Endothelial cell of umbilical vein (primary cell): Measurements from ENCODE around the gene PPP1CA. TPM values are rescaled to one million over a fixed set of nuclear protein-coding genes. Genes with fewer than 3 reads are reported as not detected.

Experiments used
- BruUV-seq: library from RNA; stranded (reverse); fragments of 400-500 nt; replicated peaks from 2 replicates; lab custom pipeline; 2021; lab: Mats Ljungman, UMichigan
- CTCF ChIA-PET: fragments of 300-600, 350-600 bp; sonication (Branson Sonifier 250); formaldehyde crosslinking; loops from one replicate; lab custom pipeline; 2021; ENCODE audit warnings: antibody characterized with exemption, inconsistent platforms; lab: Charles Lee
- POLR2A ChIA-PET: fragments of 300-600, 350-600 bp; sonication (Branson Sonifier 250); formaldehyde crosslinking; loops from one replicate; lab custom pipeline; 2021; ENCODE audit warnings: antibody characterized with exemption, inconsistent platforms; lab: Charles Lee
- DNase-seq: peaks from one replicate; pipeline ENCODE4 v3.0.0-alpha.2; 2011; ENCODE audit warnings: low read depth, low spot score
- FAIRE-seq: peaks from 2 replicates; lab custom pipeline; 2011; peaks lifted over from hg19 to GRCh38; lab: Jason Lieb, UNC
- H2AFZ ChIP-seq: 2 replicates; pipeline ENCODE4 v1.6.0; 2012; ENCODE audit warnings: low read depth, low read length, control low read depth, inconsistent platforms
- H3K27ac ChIP-seq: 2 replicates; pipeline ENCODE4 v1.5.1; 2011; ENCODE audit warnings: low read depth, mild to moderate bottlenecking, control low read depth, low read length, moderate library complexity; ENCODE audit not compliant: insufficient read depth
- H3K27me3 ChIP-seq, 2 experiments: 2 replicates each; pipeline versions ENCODE4 v1.6.0 to v1.6.1; 2011; ENCODE audit warnings: low read length in 2 of 2, mixed read lengths in 1 of 2; ENCODE audit not compliant: control insufficient read depth in 2 of 2, insufficient read depth in 2 of 2
- H3K36me3 ChIP-seq, 2 experiments: 2 replicates in 1 of 2; 3 replicates in 1 of 2; pipeline ENCODE4 v1.5.1; 2011; ENCODE audit warnings: low read length in 2 of 2, mild to moderate bottlenecking in 1 of 2, moderate library complexity in 1 of 2; ENCODE audit not compliant: control insufficient read depth in 2 of 2, insufficient read depth in 2 of 2; ENCODE audit errors: extremely low read depth in 1 of 2
- H3K4me1 ChIP-seq: 3 replicates; pipeline ENCODE4 v1.5.1; 2011; ENCODE audit warnings: mild to moderate bottlenecking, low read length; ENCODE audit not compliant: control insufficient read depth, insufficient read depth; ENCODE audit errors: extremely low read depth
- H3K4me2 ChIP-seq: 2 replicates; pipeline ENCODE4 v1.6.1; 2011; ENCODE audit warnings: low read length, control low read depth, mixed read lengths; ENCODE audit not compliant: insufficient read depth
- H3K4me3 ChIP-seq, 3 experiments: fragments of 200-600 bp in 1 of 3; sonication (generic), shearing (Covaris generic) in 1 of 3; replicated peaks in 1 of 3; 2 replicates each; pipeline ENCODE4 v1.5.1; 2011 to 2016; ENCODE audit warnings: control low read depth in 3 of 3, low read length in 3 of 3, mild to moderate bottlenecking in 2 of 3, inconsistent platforms in 1 of 3, low read depth in 1 of 3, moderate library complexity in 1 of 3; ENCODE audit not compliant: insufficient read depth in 1 of 3
- H3K79me2 ChIP-seq: 2 replicates; pipeline ENCODE4 v1.6.0; 2012; ENCODE audit warnings: low read length, inconsistent platforms; ENCODE audit not compliant: control insufficient read depth, insufficient read depth
- H3K9ac ChIP-seq: replicated peaks from 2 replicates; pipeline ENCODE3; 2011; ENCODE audit warnings: low read length, control low read depth; ENCODE audit not compliant: insufficient read depth; ENCODE audit errors: extremely low read depth
- H3K9me1 ChIP-seq: replicated peaks from 3 replicates; pipeline ENCODE4 v1.6.0; 2011; ENCODE audit warnings: mild to moderate bottlenecking, low read length; ENCODE audit not compliant: control insufficient read depth, insufficient read depth; ENCODE audit errors: extremely low read depth
- H3K9me3 ChIP-seq: replicated peaks from 2 replicates; pipeline ENCODE4 v1.5.1; 2012; ENCODE audit warnings: low read length, inconsistent platforms; ENCODE audit not compliant: control insufficient read depth, insufficient read depth
- H4K20me1 ChIP-seq: replicated peaks from 2 replicates; pipeline ENCODE3; 2011; ENCODE audit warnings: mild to moderate bottlenecking, low read length; ENCODE audit not compliant: control insufficient read depth, insufficient read depth; ENCODE audit errors: extremely low read depth
- EZH2 ChIP-seq: IDR thresholded peaks from 2 replicates; pipeline ENCODE4 v1.6.1; 2012; ENCODE audit warnings: borderline replicate concordance, low read depth, mild to moderate bottlenecking, moderate library complexity, low read length, inconsistent platforms; ENCODE audit not compliant: severe bottlenecking
- FOS ChIP-seq: IDR thresholded peaks from 2 replicates; pipeline ENCODE4 v1.6.1; 2011; ENCODE audit warnings: mild to moderate bottlenecking, low read length, moderate library complexity, borderline replicate concordance; ENCODE audit not compliant: insufficient read depth
- GATA2 ChIP-seq: IDR thresholded peaks from 2 replicates; pipeline ENCODE4 v1.7.0; 2011; ENCODE audit warnings: low read depth, mild to moderate bottlenecking, moderate library complexity, mixed read lengths, low read length; ENCODE audit not compliant: insufficient read length, insufficient read depth
- JUN ChIP-seq: IDR thresholded peaks from 2 replicates; pipeline ENCODE4 v1.6.1; 2011; ENCODE audit warnings: borderline replicate concordance, low read depth; ENCODE audit not compliant: insufficient read length, insufficient read depth
- MAX ChIP-seq: IDR thresholded peaks from 2 replicates; pipeline ENCODE4 v1.6.1; 2011; ENCODE audit not compliant: insufficient read depth, insufficient read length
- MYC ChIP-seq: IDR thresholded peaks from one replicate; pipeline ENCODE4 v1.6.1; 2011; ENCODE audit warnings: mild to moderate bottlenecking, low read depth, low read length
- POLR2A ChIP-seq: IDR thresholded peaks from 2 replicates; pipeline ENCODE4 v1.6.1; 2012; ENCODE audit warnings: low read depth, mild to moderate bottlenecking, control low read depth, low read length
- POLR2AphosphoS5 ChIP-seq: IDR thresholded peaks from 2 replicates; pipeline ENCODE4 v1.6.1; 2012; ENCODE audit warnings: low read depth, mild to moderate bottlenecking, control low read depth, low read length, moderate library complexity; ENCODE audit not compliant: insufficient read depth
- dilution Hi-C: fragments of 300-500 bp; cut with MboI; formaldehyde crosslinking; loops from one replicate; pipeline ENCODE4 v1.15.0; 2019; ENCODE audit warnings: low sequenced_read_pairs; ENCODE audit not compliant: extremely low pct_ligation_motif_present
- intact Hi-C: fragments of 100-400 bp; cut with micrococcal nuclease; formaldehyde crosslinking; loops from one replicate; pipeline ENCODE4 v1.10.0; 2022
- polyA plus RNA-seq, 4 experiments: library from polyadenylated mRNA; depleted of rRNA in 3 of 4; stranded (reverse) in 3 of 4; unstranded in 1 of 4; fragments of >200 nt; gene quantifications; 2 replicates each; pipeline versions ENCODE4 v1.2.1 to v1.2.3, GENCODE V29; 2011 to 2012; ENCODE audit warnings: missing spikeins in 1 of 4
- total RNA-seq: library from RNA; stranded (reverse); gene quantifications from 2 replicates; pipeline ENCODE4 v1.2.3, GENCODE V29; 2021
- TF ChIP-seq, protein P1 (sequence below), 2 donors: IDR thresholded peaks; 1 replicate in 1 of 2; 2 replicates in 1 of 2; pipeline ENCODE4 v1.5.1; 2011; ENCODE audit warnings: low read length in 2 of 2, mild to moderate bottlenecking in 2 of 2, moderate library complexity in 2 of 2, control low read depth in 1 of 2, inconsistent platforms in 1 of 2, low read depth in 1 of 2; ENCODE audit not compliant: insufficient read depth in 1 of 2; ENCODE audit errors: extremely low read depth in 1 of 2

The PPP1CA gene
- total and polyA plus RNA-seq, 2 donors (not counting 3 experiments of a cell fraction or from before 2014, with no cell fraction given), result 192 to 419 TPM

- Histone ChIP-seq H3K9ac (no peak overlapping the region), H3K27me3 (peaks cover 0 to 12% of the 10 kb centered on the region in 2 experiments), H3K9me1 (no peaks in the 10 kb centered on the region), H3K9me3 (no peaks in the 10 kb centered on the region), H3K4me2 (no peak overlapping the region), H3K4me1 (no peaks in the 10 kb centered on the region), H4K20me1 (no peaks in the 10 kb centered on the region), H3K4me3 (no peak overlapping the region), H2AFZ (no peak overlapping the region), H3K79me2 (no peaks in the 10 kb centered on the region), H3K27ac (no peak overlapping the region), H3K36me3 (no peaks in the 10 kb centered on the region)
- no TSS peak for BruUV-seq
- ChIA-PET CTCF (interaction anchor here (0.6 to 3.7 kb wide), 2 partner anchors 10 to 28 kb away, joined by 3 to 22 read pairs; partner anchors contain the start of gene PPP1CA), POLR2A (no interaction called here)
- DNase-seq, result no peak
- intact Hi-C loops (no loop called here), dilution Hi-C loops (no loop called here)
- TF ChIP-seq EZH2, result no peak
- TF ChIP-seq MAX, result no peak
- no peak for TF ChIP-seq FOS
- no peak for TF ChIP-seq MYC
- TF ChIP-seq, protein P1, sequence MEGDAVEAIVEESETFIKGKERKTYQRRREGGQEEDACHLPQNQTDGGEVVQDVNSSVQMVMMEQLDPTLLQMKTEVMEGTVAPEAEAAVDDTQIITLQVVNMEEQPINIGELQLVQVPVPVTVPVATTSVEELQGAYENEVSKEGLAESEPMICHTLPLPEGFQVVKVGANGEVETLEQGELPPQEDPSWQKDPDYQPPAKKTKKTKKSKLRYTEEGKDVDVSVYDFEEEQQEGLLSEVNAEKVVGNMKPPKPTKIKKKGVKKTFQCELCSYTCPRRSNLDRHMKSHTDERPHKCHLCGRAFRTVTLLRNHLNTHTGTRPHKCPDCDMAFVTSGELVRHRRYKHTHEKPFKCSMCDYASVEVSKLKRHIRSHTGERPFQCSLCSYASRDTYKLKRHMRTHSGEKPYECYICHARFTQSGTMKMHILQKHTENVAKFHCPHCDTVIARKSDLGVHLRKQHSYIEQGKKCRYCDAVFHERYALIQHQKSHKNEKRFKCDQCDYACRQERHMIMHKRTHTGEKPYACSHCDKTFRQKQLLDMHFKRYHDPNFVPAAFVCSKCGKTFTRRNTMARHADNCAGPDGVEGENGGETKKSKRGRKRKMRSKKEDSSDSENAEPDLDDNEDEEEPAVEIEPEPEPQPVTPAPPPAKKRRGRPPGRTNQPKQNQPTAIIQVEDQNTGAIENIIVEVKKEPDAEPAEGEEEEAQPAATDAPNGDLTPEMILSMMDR (IDR thresholded peaks at IDR 0.05; ENCODE audit: extremely low read depth in 1 of 2, insufficient read depth in 1 of 2, low read depth in 1 of 2, low read length in 2 of 2), result no peak
- no peak for TF ChIP-seq GATA2
- TF ChIP-seq JUN, result no peak
- no peak for TF ChIP-seq POLR2A
- TF ChIP-seq POLR2AphosphoS5, result no peak
- no peak for FAIRE-seq
Measured at GRCh38 chr11:67410984-67411784, 9.5 kb upstream of the PPP1CA start.
